Measurements from ENCODE around the gene PATL1.

Gene PATL1

GRCh38 chr11:59680287-59681154 is 11.7 kb upstream of the PATL1 start:
- no peak overlapping the region for H3K4me3 ChIP-seq (ENCODE audit: control insufficient read depth, low read depth, low read length)
- no peak for DNase-seq (ENCODE audit: low read depth)
- TF ChIP-seq CTCF (IDR thresholded peaks at IDR 0.05; ENCODE audit: control insufficient read depth, insufficient read depth, low read depth, low read length, missing control alignments) = peak; percentile 92

GRCh38 chr11:59679347-59679746 is 10.5 kb upstream of the PATL1 start:
- TF ChIP-seq CTCF (IDR thresholded peaks at IDR 0.05; ENCODE audit: control insufficient read depth, insufficient read depth, low read depth, low read length, missing control alignments) = no peak
- no peak overlapping the region for H3K4me3 ChIP-seq (ENCODE audit: control insufficient read depth, low read depth, low read length)
- DNase-seq (ENCODE audit: low read depth) = no peak

- no peak for DNase-seq (ENCODE audit: low read depth)
- H3K4me3 ChIP-seq (ENCODE audit: control insufficient read depth, low read depth, low read length) = no peak overlapping the region
- no peak for TF ChIP-seq CTCF (IDR thresholded peaks at IDR 0.05; ENCODE audit: control insufficient read depth, insufficient read depth, low read depth, low read length, missing control alignments)
Measured at GRCh38 chr11:59678813-59679165, 10.0 kb upstream of the PATL1 start.

GRCh38 chr11:59678118-59678812 is 9.4 kb upstream of the PATL1 start:
- DNase-seq (ENCODE audit: low read depth) = no peak
- no peak overlapping the region for H3K4me3 ChIP-seq (ENCODE audit: control insufficient read depth, low read depth, low read length)
- TF ChIP-seq CTCF (IDR thresholded peaks at IDR 0.05; ENCODE audit: control insufficient read depth, insufficient read depth, low read depth, low read length, missing control alignments) = no peak

GRCh38 chr11:59676205-59676604 is 7.4 kb upstream of the PATL1 start:
- DNase-seq (ENCODE audit: low read depth) = no peak
- no peak for TF ChIP-seq CTCF (IDR thresholded peaks at IDR 0.05; ENCODE audit: control insufficient read depth, insufficient read depth, low read depth, low read length, missing control alignments)
- no peak overlapping the region for H3K4me3 ChIP-seq (ENCODE audit: control insufficient read depth, low read depth, low read length)

GRCh38 chr11:59674291-59674690 is 5.5 kb upstream of the PATL1 start:
- no peak for TF ChIP-seq CTCF (IDR thresholded peaks at IDR 0.05; ENCODE audit: control insufficient read depth, insufficient read depth, low read depth, low read length, missing control alignments)
- DNase-seq (ENCODE audit: low read depth) = no peak
- no peak overlapping the region for H3K4me3 ChIP-seq (ENCODE audit: control insufficient read depth, low read depth, low read length)
